CD4-positive, alpha-beta T cell treated with Interleukin-10 for 1 hour (primary cell): ENCODE data around the gene RBMS3.

Experiments used
- DNase-seq: peaks from one replicate; pipeline ENCODE4 v3.0.0-alpha.2; 2020

The RBMS3 gene

GRCh38 chr3:29590461-29590860 is 309.6 kb downstream of the RBMS3 start:
- DNase-seq, result no peak

- DNase-seq, result no peak
Measured at GRCh38 chr3:29591579-29591978, 310.7 kb downstream of the RBMS3 start.

- DNase-seq, result no peak
Measured at GRCh38 chr3:29593802-29594201, 312.9 kb downstream of the RBMS3 start.

GRCh38 chr3:29594261-29594660 is 313.4 kb downstream of the RBMS3 start:
- no peak for DNase-seq

GRCh38 chr3:29597376-29598008 is 316.6 kb downstream of the RBMS3 start:
- no peak for DNase-seq

- no peak for DNase-seq
Measured at GRCh38 chr3:29601861-29602585, 321.2 kb downstream of the RBMS3 start.

GRCh38 chr3:29605845-29606244 is 325.0 kb downstream of the RBMS3 start:
- no peak for DNase-seq

GRCh38 chr3:29606416-29606815 is 325.5 kb downstream of the RBMS3 start:
- no peak for DNase-seq

- DNase-seq, result no peak
Measured at GRCh38 chr3:29608414-29609327, 327.8 kb downstream of the RBMS3 start.

- DNase-seq, result no peak
Measured at GRCh38 chr3:29609328-29609811, 328.5 kb downstream of the RBMS3 start.

- no peak for DNase-seq
Measured at GRCh38 chr3:29610781-29611180, 329.9 kb downstream of the RBMS3 start.

GRCh38 chr3:29611252-29611651 is 330.4 kb downstream of the RBMS3 start:
- DNase-seq, result no peak

GRCh38 chr3:29612536-29612935 is 331.7 kb downstream of the RBMS3 start:
- no peak for DNase-seq

GRCh38 chr3:29614954-29615353 is 334.1 kb downstream of the RBMS3 start:
- no peak for DNase-seq

- no peak for DNase-seq
Measured at GRCh38 chr3:29618395-29619282, 337.8 kb downstream of the RBMS3 start.

GRCh38 chr3:29619676-29620075 is 338.8 kb downstream of the RBMS3 start:
- no peak for DNase-seq

- DNase-seq, result no peak
Measured at GRCh38 chr3:29627136-29628117, 346.6 kb downstream of the RBMS3 start.

GRCh38 chr3:29628795-29629194 is 347.9 kb downstream of the RBMS3 start:
- no peak for DNase-seq

- no peak for DNase-seq
Measured at GRCh38 chr3:29635888-29636287, 355.0 kb downstream of the RBMS3 start.

GRCh38 chr3:29637068-29637467 is 356.2 kb downstream of the RBMS3 start:
- DNase-seq, result no peak
